HG02970 (cell line): ENCODE data around the gene NFRKB.

Experiments used
- ATAC-seq: cut with Tn5 transposase; IDR thresholded peaks from one replicate; pipeline ENCODE4 v1.9.1; 2021; ENCODE audit warnings: mild to moderate bottlenecking, moderate library complexity, moderate number of reproducible peaks; ENCODE audit not compliant: unreplicated experiment, low FRiP score

NFRKB gene

GRCh38 chr11:129895126-129896041, at the start of gene NFRKB:
Gene NFRKB (minus strand): TSS chr11:129895578. CDS start chr11:129892849, 2,729 bp downstream.
- peak; percentile 95 for ATAC-seq

DNA sequence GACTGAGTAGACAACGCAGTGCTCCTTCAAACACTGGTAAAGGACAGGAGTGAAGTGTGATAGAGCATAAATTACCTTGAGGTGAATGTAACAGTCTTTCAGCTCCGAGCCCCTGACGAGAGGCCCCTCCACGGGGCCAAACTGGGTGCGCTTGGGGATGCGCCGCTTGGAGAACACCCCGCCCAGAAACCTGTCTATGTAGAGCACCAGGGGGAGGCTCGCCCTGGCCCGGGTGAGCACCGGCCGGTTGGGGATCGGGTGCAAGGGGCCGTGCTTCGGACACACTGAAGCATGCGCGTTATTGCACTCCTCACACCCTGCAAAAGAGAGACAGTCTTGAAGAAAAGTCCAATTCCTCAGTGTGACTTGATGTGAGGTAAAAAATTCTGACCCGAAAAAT, 49.3 kb upstream of the NFRKB start:
- no peak for ATAC-seq

DNA sequence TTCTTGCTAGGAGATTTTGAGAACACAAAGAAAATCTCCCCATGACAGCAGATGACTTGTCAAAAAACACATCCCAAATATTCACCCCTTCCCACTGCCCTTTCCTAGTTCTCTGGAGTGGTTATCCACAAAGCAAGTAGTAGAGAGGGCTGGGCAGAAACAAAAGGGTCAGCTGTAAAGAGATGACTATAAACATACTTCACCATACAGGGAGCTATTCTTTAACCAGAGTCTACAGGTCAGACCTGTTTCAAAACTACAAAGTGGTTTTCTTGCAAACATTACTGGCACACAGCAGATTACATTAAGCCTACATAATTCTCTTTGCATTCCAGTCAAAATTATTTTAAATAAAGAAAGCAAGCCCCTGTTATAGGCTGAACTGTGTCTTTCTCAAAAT, 47.7 kb upstream of the NFRKB start:
- no peak for ATAC-seq

DNA sequence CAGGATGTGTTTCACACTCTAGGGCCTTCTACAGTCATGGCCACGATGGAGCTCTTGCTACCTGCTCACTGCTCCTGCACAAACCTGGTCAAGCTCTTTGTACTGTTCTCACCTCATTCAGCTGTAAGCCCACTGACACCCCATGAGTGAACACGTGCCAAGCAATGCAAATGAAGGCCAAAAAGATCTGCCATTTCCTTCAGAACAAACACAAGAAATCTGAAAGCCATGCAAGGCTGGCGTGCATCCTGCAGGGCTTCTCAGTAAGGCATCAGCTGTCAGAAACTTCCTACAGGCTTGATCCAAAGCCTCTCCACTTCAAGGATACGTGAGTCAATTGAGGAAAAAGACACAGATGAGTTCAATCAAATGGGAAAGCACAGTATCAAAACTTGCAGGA, 44.1 kb upstream of the NFRKB start:
- ATAC-seq = no peak

DNA sequence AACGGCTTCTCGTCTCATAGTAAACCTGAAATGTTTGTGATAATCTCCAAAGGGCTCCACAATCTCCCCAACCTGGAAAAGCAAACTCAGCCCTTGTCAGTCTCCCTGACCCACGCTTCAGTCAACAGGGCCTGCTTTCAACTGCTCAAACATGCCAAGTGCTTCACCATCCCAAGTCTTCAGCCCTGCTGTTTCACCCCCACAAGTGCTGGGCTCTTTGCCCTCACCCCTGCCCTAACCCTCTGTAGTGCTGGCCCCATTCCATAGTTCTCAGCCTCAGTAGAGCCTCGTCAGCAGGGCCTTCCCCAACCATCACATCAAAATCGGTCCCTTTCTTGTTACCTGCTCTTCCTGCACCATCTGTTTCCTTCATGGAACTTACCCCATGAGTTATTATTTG, 43.4 kb upstream of the NFRKB start:
- no peak for ATAC-seq

GRCh38 chr11:129937592-129938238, 42.3 kb upstream of the NFRKB start:
- no peak for ATAC-seq

GRCh38 chr11:129935723-129936122, 40.3 kb upstream of the NFRKB start:
- no peak for ATAC-seq

DNA sequence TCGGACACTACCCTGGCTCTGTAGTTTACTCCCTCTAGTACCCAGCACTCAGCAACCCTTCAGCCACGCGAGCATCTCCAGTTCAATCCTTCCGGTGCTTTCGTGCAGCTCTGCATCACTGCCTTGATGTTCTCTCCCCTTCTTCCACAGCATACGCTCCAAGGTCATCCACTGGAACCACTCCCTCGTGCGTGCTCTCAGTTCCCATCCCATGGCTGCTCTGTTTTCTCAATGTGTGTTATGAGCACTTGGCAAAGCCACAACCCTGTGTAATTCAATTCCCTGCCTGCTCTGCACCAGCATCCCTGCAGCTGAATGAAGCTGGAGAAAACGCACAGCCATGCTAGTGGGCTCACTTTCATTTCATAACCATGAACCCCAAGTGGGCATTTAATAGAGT, 38.5 kb upstream of the NFRKB start:
- no peak for ATAC-seq

GRCh38 chr11:129933262-129933661, 37.9 kb upstream of the NFRKB start:
- no peak for ATAC-seq

DNA sequence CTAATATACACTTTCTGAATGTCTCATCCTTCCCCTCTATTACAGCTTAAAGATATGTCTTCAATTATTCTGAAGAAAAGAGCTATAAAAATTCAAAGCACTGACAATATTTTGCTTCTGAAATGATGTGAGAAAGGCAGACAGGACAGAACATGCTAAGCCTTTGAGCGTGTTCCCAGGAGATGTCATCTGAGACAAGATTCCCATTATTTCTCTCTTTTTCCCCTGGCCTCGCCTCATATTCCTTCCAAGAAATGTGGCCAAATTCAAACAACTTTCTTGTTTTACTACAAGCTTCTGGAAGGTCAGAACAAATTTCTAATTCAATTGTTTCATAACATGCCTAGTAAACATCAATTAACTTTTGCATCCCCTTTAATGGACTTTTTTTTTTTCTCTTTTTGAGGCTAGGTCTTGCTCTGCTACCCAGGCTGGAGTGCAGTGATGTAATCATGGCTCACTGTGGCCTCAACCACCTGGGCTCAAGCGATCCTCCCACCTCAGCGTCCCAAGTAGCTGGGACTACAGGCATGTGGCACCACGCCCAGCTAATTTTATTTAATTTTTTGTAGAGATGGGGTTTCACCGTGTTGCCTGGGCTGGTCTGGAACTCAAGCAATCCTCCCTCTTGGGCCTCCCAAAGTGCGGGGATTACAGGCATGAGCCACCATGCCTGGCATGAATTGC, 37.1 kb upstream of the NFRKB start:
- ATAC-seq = no peak

DNA sequence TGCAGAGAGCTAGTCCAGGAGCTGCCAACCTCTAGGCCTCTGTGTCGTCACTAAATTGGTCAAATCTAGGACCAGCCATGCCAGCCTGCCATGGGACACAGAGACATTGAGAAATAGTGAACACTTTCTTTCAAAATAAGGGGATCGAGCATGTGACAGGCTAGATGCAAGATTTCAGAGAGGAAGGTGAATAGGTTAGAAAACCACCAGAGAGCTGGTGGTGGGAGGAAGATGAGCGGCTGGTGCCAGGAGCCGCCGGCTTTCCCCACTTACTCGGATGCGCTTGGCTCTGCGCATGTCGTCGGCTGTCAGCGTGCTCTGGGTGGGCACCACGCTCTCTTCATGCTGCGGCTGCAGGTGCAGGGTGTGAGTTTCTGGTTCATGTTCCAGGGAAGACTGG, 35.4 kb upstream of the NFRKB start:
- no peak for ATAC-seq

- ATAC-seq = no peak
These were observed 34.9 kb upstream of the NFRKB start for GRCh38 chr11:129930296-129930695.

GRCh38 chr11:129929721-129930120, 34.3 kb upstream of the NFRKB start:
- no peak for ATAC-seq

- ATAC-seq = no peak
These were observed 33.7 kb upstream of the NFRKB start for GRCh38 chr11:129928923-129929692.

DNA sequence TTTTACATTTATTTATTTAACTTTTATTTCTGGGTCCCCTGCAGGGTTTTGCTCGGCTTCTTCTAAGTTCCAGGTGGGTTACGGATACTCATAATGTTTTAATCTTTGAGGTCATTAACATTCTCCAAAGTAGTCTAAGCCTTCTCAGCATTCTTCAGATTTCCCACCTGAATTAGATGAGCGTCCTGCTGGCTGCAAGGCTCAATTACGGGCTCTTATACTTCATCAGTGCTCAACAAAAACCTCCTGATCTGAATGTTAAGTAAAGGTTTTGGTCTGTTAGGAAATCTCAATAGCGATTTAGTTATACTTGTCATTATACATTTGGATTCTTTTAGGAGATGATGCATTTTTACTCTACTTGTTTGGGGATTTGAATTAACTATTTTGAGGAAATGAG, 27.3 kb upstream of the NFRKB start:
- ATAC-seq = no peak

GRCh38 chr11:129918361-129918760, 23.0 kb upstream of the NFRKB start:
- no peak for ATAC-seq

DNA sequence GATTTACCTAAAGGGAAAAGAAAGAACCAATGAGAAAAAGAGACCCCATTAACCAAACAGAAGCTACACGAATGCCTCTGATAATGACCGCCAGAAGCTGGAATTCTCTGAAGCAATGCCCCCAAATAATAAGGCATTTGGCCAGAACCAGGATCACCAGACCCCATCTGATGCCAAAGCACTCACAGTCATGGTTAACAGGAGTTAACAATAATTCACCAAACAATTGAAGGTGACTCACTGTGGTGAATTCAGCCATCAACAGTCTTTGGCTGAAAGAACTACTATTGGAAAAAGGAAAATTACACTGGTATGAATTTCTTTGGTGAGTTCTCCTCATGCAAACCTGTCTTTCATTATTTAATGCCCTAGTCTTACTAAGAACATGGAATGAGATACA, 21.9 kb upstream of the NFRKB start:
- ATAC-seq = no peak

- no peak for ATAC-seq
These were observed 15.9 kb upstream of the NFRKB start for GRCh38 chr11:129911298-129911697.

- ATAC-seq = no peak
These were observed 15.0 kb upstream of the NFRKB start for GRCh38 chr11:129910360-129910759.

- no peak for ATAC-seq
These were observed 10.0 kb upstream of the NFRKB start for GRCh38 chr11:129905402-129905801.

DNA sequence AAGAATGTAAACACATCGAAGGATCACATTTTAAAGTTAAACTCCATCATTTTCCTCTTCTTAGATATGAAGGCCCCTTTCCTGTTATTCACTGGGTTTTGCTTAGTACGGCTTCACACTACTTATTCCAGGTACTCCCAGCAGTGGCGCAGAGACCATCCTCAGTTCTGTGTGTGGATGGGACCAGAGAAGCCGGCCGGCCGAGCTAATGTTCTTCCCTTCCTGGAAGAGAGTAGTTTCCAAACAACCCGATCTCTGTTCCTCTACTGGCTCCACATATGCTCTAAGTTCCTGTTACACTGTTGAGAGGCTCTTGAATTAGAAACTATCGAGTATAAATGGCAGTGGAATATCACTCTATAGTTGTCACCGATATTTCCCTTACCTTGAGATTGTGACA, 684 bp upstream of the NFRKB start:
- ATAC-seq = no peak
